Activated CD4-positive, alpha-beta T cell treated with anti-CD3 and anti-CD28 coated beads, Interleukin-2, amount 10 ng/mL, durations not matched to agents 7 days and 5 days (primary cell): ENCODE data around the gene FGGY. TPM values are rescaled to one million over a fixed set of nuclear protein-coding genes. Genes with fewer than 3 reads are reported as not detected.

ENCODE experiments used
- CTCF ChIA-PET: fragments of 350-600 bp; sonication (Branson Sonifier 250); formaldehyde crosslinking; loops from one replicate; lab custom pipeline; 2021; ENCODE audit warnings: antibody characterized with exemption; lab: Charles Lee
- POLR2A ChIA-PET: fragments of 350-600 bp; sonication (Branson Sonifier 250); formaldehyde crosslinking; loops from one replicate; lab custom pipeline; 2021; ENCODE audit warnings: antibody characterized with exemption; lab: Charles Lee
- DNase-seq: peaks from one replicate; pipeline ENCODE4 v3.0.0-alpha.2; 2020
- H3K27ac Mint-ChIP-seq: one replicate; pipeline ENCODE4 v1.8.0; 2021; ENCODE audit warnings: mild to moderate bottlenecking, moderate library complexity, mixed read lengths
- H3K27me3 Mint-ChIP-seq: one replicate; pipeline ENCODE4 v1.8.0; 2021; ENCODE audit warnings: mixed read lengths
- H3K36me3 Mint-ChIP-seq: one replicate; pipeline ENCODE4 v1.8.0; 2021; ENCODE audit warnings: low read depth, mixed read lengths
- H3K4me1 Mint-ChIP-seq: one replicate; pipeline ENCODE4 v1.8.0; 2021; ENCODE audit warnings: mixed read lengths
- H3K4me3 Mint-ChIP-seq: one replicate; pipeline ENCODE4 v1.8.0; 2021; ENCODE audit warnings: mild to moderate bottlenecking, moderate library complexity, mixed read lengths
- H3K9me3 Mint-ChIP-seq: one replicate; pipeline ENCODE4 v1.8.0; 2021; ENCODE audit warnings: mixed read lengths
- total RNA-seq, 2 experiments: library from RNA; stranded (reverse); gene quantifications; one replicate each; pipeline ENCODE4 v1.2.3, GENCODE V29; 2021

FGGY gene
- total RNA-seq, 2 experiments from 2014 or later, result 3.3 to 5.5 TPM

DNA sequence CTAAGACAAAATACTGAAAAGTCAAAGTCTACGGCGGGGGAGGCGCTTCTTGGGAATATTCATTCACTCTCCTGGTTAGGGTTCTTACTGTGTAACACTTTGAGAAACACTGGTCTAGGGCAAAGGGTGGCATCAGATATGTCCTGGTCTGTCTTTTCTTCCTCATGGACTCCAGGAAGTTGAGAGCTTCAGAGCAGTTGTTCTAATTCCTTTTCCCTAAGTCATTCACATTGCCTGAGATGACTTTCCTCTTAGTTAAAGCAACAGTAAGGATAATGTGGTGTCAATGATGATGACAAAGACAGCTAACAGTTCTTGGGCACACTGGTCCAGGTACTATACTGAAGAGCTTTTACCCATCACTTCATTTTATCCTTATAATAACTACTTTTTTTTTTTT is 27.0 kb downstream of the FGGY start:
- ChIA-PET CTCF (no interaction called here), POLR2A (no interaction called here)
- Mint-ChIP-seq H3K27me3 (no peaks in the 10 kb centered on the region), H3K4me1 (peaks cover 14% of the 10 kb centered on the region), H3K4me3 (no peak overlapping the region), H3K27ac (no peak overlapping the region), H3K36me3 (peaks cover 6% of the 10 kb centered on the region), H3K9me3 (peaks cover 11% of the 10 kb centered on the region)
- no peak for DNase-seq

DNA sequence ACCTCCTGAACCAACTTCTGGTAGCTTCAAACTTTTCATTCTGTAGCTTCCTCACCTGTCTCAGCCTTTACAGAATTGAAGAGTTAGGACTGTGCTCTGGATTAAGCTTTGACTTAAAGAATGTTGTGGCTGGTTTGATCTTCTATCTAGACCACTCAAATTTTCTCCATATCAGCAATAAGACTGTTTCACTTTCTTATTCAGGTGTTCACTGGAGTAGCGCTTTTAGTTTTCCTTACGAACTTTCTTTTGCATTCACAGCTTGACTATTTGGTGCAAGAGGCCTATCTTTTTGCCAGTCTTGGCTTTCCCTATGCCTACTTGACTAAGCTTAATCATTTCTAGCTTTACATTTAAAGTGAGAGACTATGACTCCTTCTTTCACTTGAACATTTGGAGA is 31.5 kb downstream of the FGGY start:
- Mint-ChIP-seq H3K27me3 (no peaks in the 10 kb centered on the region), H3K36me3 (peaks cover 6% of the 10 kb centered on the region), H3K4me1 (peaks cover 35% of the 10 kb centered on the region), H3K4me3 (peak overlapping the region; percentile 5), H3K9me3 (peaks cover 14% of the 10 kb centered on the region), H3K27ac (peak overlapping the region; percentile 78)
- no peak for DNase-seq
- ChIA-PET CTCF (interaction anchor here (0.6 to 1.5 kb wide), 3 partner anchors 9 to 83 kb away, joined by 3 to 6 read pairs (median 5); no protein-coding TSS in a partner anchor), POLR2A (interaction anchor here (0.6 kb wide), 1 partner anchor 70 kb away, joined by 3 read pairs; no protein-coding TSS in a partner anchor)

GRCh38 chr1:59329412-59330053 is 32.6 kb downstream of the FGGY start:
- POLR2A ChIA-PET, result no interaction called here
- no peak overlapping the region for H3K27ac Mint-ChIP-seq
- H3K4me3 Mint-ChIP-seq, result no peak overlapping the region
- CTCF ChIA-PET, result no interaction called here
- peaks cover 13% of the 10 kb centered on the region for H3K9me3 Mint-ChIP-seq
- peaks cover 44% of the 10 kb centered on the region for H3K4me1 Mint-ChIP-seq
- no peak for DNase-seq
- no peaks in the 10 kb centered on the region for H3K27me3 Mint-ChIP-seq
- H3K36me3 Mint-ChIP-seq, result peaks cover 8% of the 10 kb centered on the region

DNA sequence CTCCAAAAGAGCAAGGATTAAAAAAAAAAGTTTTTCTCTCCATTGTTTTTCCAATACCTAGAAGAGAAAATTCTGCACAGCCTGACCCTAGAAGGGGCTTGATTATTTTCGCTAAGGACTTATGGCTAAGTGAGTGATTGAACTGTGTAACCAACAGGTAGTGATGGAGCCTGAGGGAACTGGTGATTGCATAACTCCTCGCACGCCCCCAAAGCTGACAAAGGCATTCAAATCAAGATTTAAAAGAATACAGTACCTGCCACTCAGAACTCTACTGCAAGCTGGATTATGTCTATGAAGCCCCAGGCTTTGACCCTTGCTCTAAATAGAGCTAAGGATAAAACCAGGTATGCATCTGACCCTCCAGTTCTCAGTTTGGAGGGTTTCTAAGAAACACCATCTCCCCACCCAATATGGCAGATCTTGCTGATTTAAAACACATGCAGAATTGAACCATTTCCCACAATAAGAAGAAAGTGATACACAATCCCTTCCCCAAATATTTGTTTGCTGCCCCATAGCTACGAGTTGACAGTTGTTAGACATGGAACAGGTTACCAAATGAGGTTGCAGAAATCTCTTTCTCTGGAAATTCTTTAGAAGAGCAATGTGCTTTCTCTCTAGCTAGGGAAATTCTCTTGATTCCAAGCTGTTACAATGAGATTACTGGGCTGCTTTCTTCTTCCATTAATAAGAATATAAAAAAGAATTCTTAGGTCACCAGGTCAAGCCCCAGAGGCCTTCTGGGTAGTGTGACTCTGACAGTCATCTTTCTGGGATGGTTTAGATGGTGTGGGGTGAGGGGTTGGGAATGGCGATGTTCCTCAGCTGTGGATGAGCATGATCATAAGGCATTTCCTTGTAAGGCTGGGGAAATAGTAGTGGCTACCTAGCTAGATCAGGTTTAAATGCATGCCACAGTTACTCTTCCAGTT is 35.1 kb downstream of the FGGY start:
- ChIA-PET CTCF (interaction anchor here (0.6 to 1.6 kb wide), 4 partner anchors 12 to 471 kb away, joined by 3 to 4 read pairs (median 3); no protein-coding TSS in a partner anchor), POLR2A (no interaction called here)
- no peak for DNase-seq
- Mint-ChIP-seq H3K36me3 (peaks cover 10% of the 10 kb centered on the region), H3K4me1 (peaks cover 44% of the 10 kb centered on the region), H3K27me3 (no peaks in the 10 kb centered on the region), H3K27ac (no peak overlapping the region), H3K4me3 (no peak overlapping the region), H3K9me3 (peaks cover 3% of the 10 kb centered on the region)

DNA sequence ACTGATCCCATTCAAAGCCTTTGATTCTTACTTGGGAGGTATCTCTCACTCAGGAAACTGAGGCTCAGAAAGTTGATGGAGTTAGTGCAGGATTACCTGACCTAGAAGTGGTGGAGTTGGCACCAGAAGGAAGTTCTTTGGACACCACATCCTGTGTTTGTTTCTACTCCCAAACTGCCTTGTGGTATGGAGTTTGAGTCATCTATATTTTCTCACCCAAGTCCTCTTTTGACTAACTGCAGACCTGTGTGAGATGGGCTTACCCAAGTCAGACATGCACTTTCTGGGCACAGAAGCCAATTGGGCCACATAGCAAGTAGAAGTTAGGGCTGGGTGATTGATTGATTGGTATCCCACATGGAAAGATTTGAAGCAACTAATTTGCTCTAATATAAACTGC is 36.1 kb downstream of the FGGY start:
- DNase-seq, result peak; percentile 17
- Mint-ChIP-seq H3K4me1 (peaks cover 38% of the 10 kb centered on the region), H3K36me3 (peaks cover 13% of the 10 kb centered on the region), H3K9me3 (peaks cover 3% of the 10 kb centered on the region), H3K4me3 (no peak overlapping the region), H3K27ac (peak overlapping the region; percentile 88), H3K27me3 (no peaks in the 10 kb centered on the region)
- ChIA-PET CTCF (no interaction called here), POLR2A (no interaction called here)

DNA sequence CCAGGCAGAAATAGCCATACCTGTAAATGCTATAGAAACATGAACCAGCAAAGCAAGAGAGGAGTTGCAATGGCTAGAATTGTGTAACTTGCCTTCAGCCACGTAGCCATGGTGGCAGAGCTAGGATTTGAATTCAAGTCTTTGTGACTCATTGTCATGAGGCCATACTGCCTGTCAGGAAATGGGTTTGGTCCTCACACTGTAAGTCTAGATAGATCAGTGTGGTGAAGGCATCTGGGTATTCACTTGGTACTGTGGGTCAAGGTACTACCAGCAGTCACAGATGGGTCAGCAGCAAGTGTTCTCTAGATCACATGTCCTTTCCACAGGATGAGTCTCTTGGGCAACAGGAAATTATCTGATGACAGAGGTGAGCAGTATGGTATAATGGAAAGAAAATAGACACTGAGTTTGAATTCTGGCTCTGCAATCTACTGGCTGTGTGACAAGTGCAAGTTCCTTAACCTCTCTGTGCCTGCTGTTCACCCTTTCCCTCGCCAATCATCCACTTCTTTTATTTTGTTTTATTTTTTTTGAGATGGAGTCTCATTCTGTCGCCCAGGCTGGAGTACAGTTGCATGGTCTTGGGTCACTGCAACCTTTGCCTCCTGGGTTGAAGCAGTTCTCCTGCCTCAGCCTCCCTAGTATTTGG is 36.9 kb downstream of the FGGY start:
- Mint-ChIP-seq H3K4me3 (no peak overlapping the region), H3K4me1 (peaks cover 30% of the 10 kb centered on the region), H3K27me3 (no peaks in the 10 kb centered on the region), H3K9me3 (peaks cover 3% of the 10 kb centered on the region), H3K27ac (peak overlapping the region; percentile 88), H3K36me3 (peaks cover 13% of the 10 kb centered on the region)
- CTCF ChIA-PET, result no interaction called here
- POLR2A ChIA-PET, result no interaction called here
- DNase-seq, result no peak

GRCh38 chr1:59340411-59341307 is 43.8 kb downstream of the FGGY start:
- Mint-ChIP-seq H3K4me3 (no peak overlapping the region), H3K4me1 (peaks cover 5% of the 10 kb centered on the region), H3K9me3 (no peaks in the 10 kb centered on the region), H3K27me3 (no peaks in the 10 kb centered on the region), H3K27ac (no peak overlapping the region), H3K36me3 (peaks cover 8% of the 10 kb centered on the region)
- ChIA-PET CTCF (interaction anchor here (0.9 to 1.3 kb wide), 3 partner anchors 9 to 23 kb away, joined by 3 to 4 read pairs (median 3); no protein-coding TSS in a partner anchor), POLR2A (no interaction called here)
- no peak for DNase-seq

- ChIA-PET POLR2A (no interaction called here), CTCF (interaction anchor here (0.5 to 1.8 kb wide), 3 partner anchors 15 to 270 kb away, joined by 3 to 5 read pairs (median 4); no protein-coding TSS in a partner anchor)
- Mint-ChIP-seq H3K9me3 (no peaks in the 10 kb centered on the region), H3K27ac (no peak overlapping the region), H3K4me3 (no peak overlapping the region), H3K36me3 (peaks cover 2% of the 10 kb centered on the region), H3K27me3 (no peaks in the 10 kb centered on the region), H3K4me1 (peaks cover 5% of the 10 kb centered on the region)
- DNase-seq, result no peak
Observed at GRCh38 chr1:59342801-59343575, 46.1 kb downstream of the FGGY start.

DNA sequence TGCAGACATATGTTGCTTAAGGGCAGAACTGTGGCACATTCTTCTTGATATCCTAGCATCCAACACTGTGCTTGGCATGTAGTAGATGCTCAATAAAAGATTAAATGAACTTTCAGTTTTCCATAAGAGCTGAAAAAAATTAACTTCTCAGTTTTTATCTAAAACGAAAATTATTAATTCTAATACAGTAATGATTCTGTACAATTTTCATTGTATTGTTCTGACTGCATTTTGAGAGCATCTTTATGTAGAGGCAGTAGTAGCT is 46.6 kb downstream of the FGGY start:
- Mint-ChIP-seq H3K27me3 (no peaks in the 10 kb centered on the region), H3K27ac (no peak overlapping the region), H3K4me1 (peaks cover 5% of the 10 kb centered on the region), H3K9me3 (no peaks in the 10 kb centered on the region), H3K36me3 (peaks cover 1% of the 10 kb centered on the region), H3K4me3 (no peak overlapping the region)
- ChIA-PET POLR2A (interaction anchor here (0.7 kb wide), 1 partner anchor 91 kb away, joined by 10 read pairs; no protein-coding TSS in a partner anchor), CTCF (interaction anchor here (0.5 to 1.8 kb wide), 5 partner anchors 12 to 270 kb away, joined by 3 to 5 read pairs (median 3); no protein-coding TSS in a partner anchor)
- DNase-seq, result no peak

DNA sequence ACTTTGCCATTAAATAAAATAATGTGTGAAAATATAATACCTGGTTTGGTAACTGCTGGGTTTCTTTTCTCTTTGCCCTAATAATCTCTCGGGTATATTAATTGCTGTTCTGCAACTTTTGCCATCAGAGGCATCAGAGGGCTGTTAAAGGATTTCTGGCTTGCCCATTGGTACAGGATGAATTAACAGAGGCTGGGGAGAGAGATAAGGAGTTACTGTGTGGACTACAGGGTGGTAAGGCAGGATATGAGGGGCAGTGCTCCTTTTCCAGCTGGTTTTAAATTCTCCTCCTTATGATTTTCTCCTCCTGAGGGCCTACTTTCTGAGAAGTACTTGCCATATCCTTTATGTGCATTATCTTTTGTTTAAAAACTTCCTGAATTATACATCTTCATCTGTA is 48.3 kb downstream of the FGGY start:
- no peak for DNase-seq
- Mint-ChIP-seq H3K9me3 (no peaks in the 10 kb centered on the region), H3K4me3 (no peak overlapping the region), H3K27ac (no peak overlapping the region), H3K36me3 (peaks cover 1% of the 10 kb centered on the region), H3K4me1 (peaks cover 1% of the 10 kb centered on the region), H3K27me3 (no peaks in the 10 kb centered on the region)
- ChIA-PET CTCF (interaction anchor here (1.1 kb wide), 1 partner anchor 12 kb away, joined by 3 read pairs; no protein-coding TSS in a partner anchor), POLR2A (no interaction called here)

GRCh38 chr1:59346429-59346828 is 49.5 kb downstream of the FGGY start:
- Mint-ChIP-seq H3K36me3 (peaks cover 1% of the 10 kb centered on the region), H3K9me3 (no peaks in the 10 kb centered on the region), H3K27ac (no peak overlapping the region), H3K27me3 (no peaks in the 10 kb centered on the region), H3K4me3 (no peak overlapping the region), H3K4me1 (peaks cover 8% of the 10 kb centered on the region)
- POLR2A ChIA-PET, result no interaction called here
- CTCF ChIA-PET, result no interaction called here
- DNase-seq, result no peak
